Measurements from ENCODE around the gene DENND1C. TPM values are rescaled to one million over a fixed set of nuclear protein-coding genes. Genes with fewer than 3 reads are reported as not detected.

DENND1C gene
- total and polyA plus RNA-seq, 9 of the 15 experiments (the other 6 are each of a cell fraction or from before 2014, with no cell fraction given): 0.03 to 1.2 (median 0.32) TPM; not detected in 1

DNA sequence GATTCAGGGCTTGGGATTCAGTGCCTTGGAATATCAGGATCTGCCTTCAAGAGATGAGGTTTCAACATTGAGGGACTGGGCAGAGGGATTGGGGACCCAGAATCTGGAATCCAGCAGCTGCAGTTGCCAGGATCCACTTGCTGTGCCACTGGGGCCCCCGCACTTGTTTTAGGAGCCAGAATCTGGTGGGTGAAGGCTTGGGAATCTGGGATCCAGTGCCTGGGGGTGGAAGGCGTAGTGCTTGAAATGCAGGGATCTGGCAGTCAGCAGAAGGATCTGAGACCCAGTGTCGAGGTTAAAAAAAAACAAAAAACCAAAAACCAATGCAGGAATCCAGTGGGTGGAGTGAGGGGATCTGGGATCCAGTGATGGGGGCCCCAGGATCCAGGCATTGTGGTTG, 40.7 kb downstream of the DENND1C start:
- DNase-seq (ENCODE audit: extremely low read depth in 1 of 4, low spot score in 3 of 4): no peak
- H4K20me1 ChIP-seq (replicated peaks; ENCODE audit: control insufficient read depth, insufficient read depth, low read length): no peaks in the 10 kb centered on the region
- H3K9me3 ChIP-seq (replicated peaks; ENCODE audit: control insufficient read depth, insufficient read depth, low read depth, low read length): no peaks in the 10 kb centered on the region
- no peaks in the 10 kb centered on the region for H3K79me2 ChIP-seq (ENCODE audit: control insufficient read depth, insufficient read depth, low read length)
- POLR2A ChIA-PET: no interaction called here
- H3K36me3 ChIP-seq (ENCODE audit: control insufficient read depth, insufficient read depth, low read length): peaks cover 5% of the 10 kb centered on the region; the same call in 2 of the 3 replicates
- no peak overlapping the region for H3K4me3 ChIP-seq
- intact Hi-C loops (cut with micrococcal nuclease): no loop called here
- H3K9me1 ChIP-seq (ENCODE audit: control insufficient read depth, insufficient read depth, low read length): no peaks in the 10 kb centered on the region
- in situ Hi-C loops (cut with MboI): no loop called here
- no peak overlapping the region for H3K27ac ChIP-seq (ENCODE audit: extremely low read depth, low read depth, low read length)
- H3K27me3 ChIP-seq (ENCODE audit: control insufficient read depth in 2 of 2, insufficient read depth in 2 of 2, low read length in 2 of 2): no peaks in the 10 kb centered on the region
- TF ChIP-seq ZNF764 (CRISPR knock-in tag; IDR thresholded peaks at IDR 0.05; ENCODE audit: low read depth) (no peak), RB1 (IDR thresholded peaks at IDR 0.05; ENCODE audit: low read depth) (no peak)
- TF ChIP-seq, protein P1, sequence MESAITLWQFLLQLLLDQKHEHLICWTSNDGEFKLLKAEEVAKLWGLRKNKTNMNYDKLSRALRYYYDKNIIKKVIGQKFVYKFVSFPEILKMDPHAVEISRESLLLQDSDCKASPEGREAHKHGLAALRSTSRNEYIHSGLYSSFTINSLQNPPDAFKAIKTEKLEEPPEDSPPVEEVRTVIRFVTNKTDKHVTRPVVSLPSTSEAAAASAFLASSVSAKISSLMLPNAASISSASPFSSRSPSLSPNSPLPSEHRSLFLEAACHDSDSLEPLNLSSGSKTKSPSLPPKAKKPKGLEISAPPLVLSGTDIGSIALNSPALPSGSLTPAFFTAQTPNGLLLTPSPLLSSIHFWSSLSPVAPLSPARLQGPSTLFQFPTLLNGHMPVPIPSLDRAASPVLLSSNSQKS (CRISPR knock-in tag; IDR thresholded peaks at IDR 0.05): no peak
- no peak overlapping the region for H2AFZ ChIP-seq (ENCODE audit: low read depth, low read length)
- H3K9ac ChIP-seq (ENCODE audit: insufficient read depth in 1 of 2, low read depth in 2 of 2, low read length in 2 of 2): no peak overlapping the region
- no TSS peak for BruUV-seq (replicated peaks)
- CTCF ChIA-PET (ENCODE audit: low intra/inter-chr PET ratio): no interaction called here
- no peaks in the 10 kb centered on the region; a peak in 1 of 5 replicates for H3K4me1 ChIP-seq (replicated peaks in 1 of 2; ENCODE audit: control insufficient read depth in 2 of 2, insufficient read depth in 2 of 2, low read length in 2 of 2)
- 67% methylated on average over 3 of the region's 3 CpGs for WGBS (ENCODE audit: insufficient coverage, low coverage, missing lambda C conversion rate)
- H3K4me2 ChIP-seq (ENCODE audit: insufficient read depth, low read length): no peak overlapping the region
- ATAC-seq: no peak
- FAIRE-seq: no peak

DNA sequence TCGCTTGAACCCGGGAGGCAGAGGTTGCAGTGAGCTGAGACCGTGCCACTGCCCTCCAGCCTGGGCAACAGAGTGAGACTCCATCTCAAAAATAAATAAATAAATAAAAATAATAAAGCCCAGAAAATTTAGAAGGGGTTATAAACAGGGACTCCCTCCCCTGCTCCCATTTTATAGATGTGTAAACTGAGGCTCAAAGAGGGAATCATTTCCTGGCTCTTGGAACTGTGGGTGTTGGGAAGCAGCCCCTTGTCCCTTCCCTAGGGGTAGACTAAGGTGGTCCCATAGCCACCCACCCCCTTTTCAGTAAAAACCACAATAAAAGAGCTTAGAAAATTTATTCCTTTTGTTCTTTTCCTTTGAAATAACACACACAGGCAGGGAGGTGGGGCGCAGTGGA, 41.8 kb downstream of the DENND1C start:
- intact Hi-C loops (cut with micrococcal nuclease) (no loop called here), in situ Hi-C loops (cut with MboI) (no loop called here)
- Histone ChIP-seq H3K9me3 (replicated peaks; ENCODE audit: control insufficient read depth, insufficient read depth, low read depth, low read length) (no peaks in the 10 kb centered on the region), H2AFZ (ENCODE audit: low read depth, low read length) (no peak overlapping the region), H3K36me3 (ENCODE audit: control insufficient read depth, insufficient read depth, low read length) (peaks cover 5% of the 10 kb centered on the region; the same call in 2 of the 3 replicates), H3K9ac (ENCODE audit: insufficient read depth in 1 of 2, low read depth in 2 of 2, low read length in 2 of 2) (no peak overlapping the region), H3K9me1 (ENCODE audit: control insufficient read depth, insufficient read depth, low read length) (no peaks in the 10 kb centered on the region), H3K4me3 (no peak overlapping the region), H3K79me2 (ENCODE audit: control insufficient read depth, insufficient read depth, low read length) (no peaks in the 10 kb centered on the region), H3K4me2 (ENCODE audit: insufficient read depth, low read length) (no peak overlapping the region), H3K27me3 (ENCODE audit: control insufficient read depth in 2 of 2, insufficient read depth in 2 of 2, low read length in 2 of 2) (no peaks in the 10 kb centered on the region), H3K4me1 (replicated peaks in 1 of 2; ENCODE audit: control insufficient read depth in 2 of 2, insufficient read depth in 2 of 2, low read length in 2 of 2) (no peaks in the 10 kb centered on the region; a peak in 1 of 5 replicates), H4K20me1 (replicated peaks; ENCODE audit: control insufficient read depth, insufficient read depth, low read length) (no peaks in the 10 kb centered on the region), H3K27ac (ENCODE audit: extremely low read depth, low read depth, low read length) (no peak overlapping the region)
- ATAC-seq (no peak), DNase-seq (ENCODE audit: extremely low read depth in 1 of 4, low spot score in 3 of 4) (no peak), FAIRE-seq (no peak)
- WGBS (ENCODE audit: insufficient coverage, low coverage, missing lambda C conversion rate): 68% methylated on average over 2 of the region's 4 CpGs
- ChIA-PET CTCF (ENCODE audit: low intra/inter-chr PET ratio) (no interaction called here), POLR2A (no interaction called here)
- no TSS peak for BruUV-seq (replicated peaks)
- TF ChIP-seq, protein P2, sequence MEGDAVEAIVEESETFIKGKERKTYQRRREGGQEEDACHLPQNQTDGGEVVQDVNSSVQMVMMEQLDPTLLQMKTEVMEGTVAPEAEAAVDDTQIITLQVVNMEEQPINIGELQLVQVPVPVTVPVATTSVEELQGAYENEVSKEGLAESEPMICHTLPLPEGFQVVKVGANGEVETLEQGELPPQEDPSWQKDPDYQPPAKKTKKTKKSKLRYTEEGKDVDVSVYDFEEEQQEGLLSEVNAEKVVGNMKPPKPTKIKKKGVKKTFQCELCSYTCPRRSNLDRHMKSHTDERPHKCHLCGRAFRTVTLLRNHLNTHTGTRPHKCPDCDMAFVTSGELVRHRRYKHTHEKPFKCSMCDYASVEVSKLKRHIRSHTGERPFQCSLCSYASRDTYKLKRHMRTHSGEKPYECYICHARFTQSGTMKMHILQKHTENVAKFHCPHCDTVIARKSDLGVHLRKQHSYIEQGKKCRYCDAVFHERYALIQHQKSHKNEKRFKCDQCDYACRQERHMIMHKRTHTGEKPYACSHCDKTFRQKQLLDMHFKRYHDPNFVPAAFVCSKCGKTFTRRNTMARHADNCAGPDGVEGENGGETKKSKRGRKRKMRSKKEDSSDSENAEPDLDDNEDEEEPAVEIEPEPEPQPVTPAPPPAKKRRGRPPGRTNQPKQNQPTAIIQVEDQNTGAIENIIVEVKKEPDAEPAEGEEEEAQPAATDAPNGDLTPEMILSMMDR (IDR thresholded peaks at IDR 0.05 in 2 of 3, conservative IDR thresholded peaks at IDR 0.05 in 1 of 3; ENCODE audit: insufficient read depth in 2 of 3, low read depth in 1 of 3, low read length in 3 of 3): no peak
- TF ChIP-seq, protein P3, sequence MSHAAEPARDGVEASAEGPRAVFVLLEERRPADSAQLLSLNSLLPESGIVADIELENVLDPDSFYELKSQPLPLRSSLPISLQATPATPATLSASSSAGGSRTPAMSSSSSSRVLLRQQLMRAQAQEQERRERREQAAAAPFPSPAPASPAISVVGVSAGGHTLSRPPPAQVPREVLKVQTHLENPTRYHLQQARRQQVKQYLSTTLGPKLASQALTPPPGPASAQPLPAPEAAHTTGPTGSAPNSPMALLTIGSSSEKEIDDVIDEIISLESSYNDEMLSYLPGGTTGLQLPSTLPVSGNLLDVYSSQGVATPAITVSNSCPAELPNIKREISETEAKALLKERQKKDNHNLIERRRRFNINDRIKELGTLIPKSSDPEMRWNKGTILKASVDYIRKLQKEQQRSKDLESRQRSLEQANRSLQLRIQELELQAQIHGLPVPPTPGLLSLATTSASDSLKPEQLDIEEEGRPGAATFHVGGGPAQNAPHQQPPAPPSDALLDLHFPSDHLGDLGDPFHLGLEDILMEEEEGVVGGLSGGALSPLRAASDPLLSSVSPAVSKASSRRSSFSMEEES (CRISPR knock-in tag; IDR thresholded peaks at IDR 0.05): no peak
- TF ChIP-seq ADNP (tag; IDR thresholded peaks at IDR 0.05) (peak; percentile 67; the same call in 1 of the 2 replicates), KDM1A (IDR thresholded peaks at IDR 0.05) (peak in 1 of 2 experiments; percentile 39; a peak in 2 of 4 replicates), RCOR1 (IDR thresholded peaks at IDR 0.05; ENCODE audit: borderline replicate concordance in 1 of 2, low read depth in 2 of 2, low read length in 2 of 2) (peak in 1 of 2 experiments; percentile 38; a peak in 1 of 4 replicates), CBX1 (IDR thresholded peaks at IDR 0.05; ENCODE audit: low read depth) (0 out of 2 replicates have a peak, but pooled peaks have one; percentile 32), RBM25 (IDR thresholded peaks at IDR 0.05; ENCODE audit: low read depth, low read length, severe bottlenecking) (peak; percentile 95), BCOR (IDR thresholded peaks at IDR 0.05) (peak; percentile 71)

All from K562 (cell line).